ENCODE measurements around the gene BEND6.

GRCh38 chr6:56962441-56962840 is 7.5 kb downstream of the BEND6 start:
- TF ChIP-seq EP300 (IDR thresholded peaks at IDR 0.05; ENCODE audit: borderline replicate concordance in 1 of 2, low read depth in 1 of 2, low read length in 1 of 2), result peak in 1 of 2 experiments; percentile 50; a peak in 1 of 4 replicates
- no peak for TF ChIP-seq FOXM1 (IDR thresholded peaks at IDR 0.05; ENCODE audit: low read depth)
- TF ChIP-seq, protein P1, sequence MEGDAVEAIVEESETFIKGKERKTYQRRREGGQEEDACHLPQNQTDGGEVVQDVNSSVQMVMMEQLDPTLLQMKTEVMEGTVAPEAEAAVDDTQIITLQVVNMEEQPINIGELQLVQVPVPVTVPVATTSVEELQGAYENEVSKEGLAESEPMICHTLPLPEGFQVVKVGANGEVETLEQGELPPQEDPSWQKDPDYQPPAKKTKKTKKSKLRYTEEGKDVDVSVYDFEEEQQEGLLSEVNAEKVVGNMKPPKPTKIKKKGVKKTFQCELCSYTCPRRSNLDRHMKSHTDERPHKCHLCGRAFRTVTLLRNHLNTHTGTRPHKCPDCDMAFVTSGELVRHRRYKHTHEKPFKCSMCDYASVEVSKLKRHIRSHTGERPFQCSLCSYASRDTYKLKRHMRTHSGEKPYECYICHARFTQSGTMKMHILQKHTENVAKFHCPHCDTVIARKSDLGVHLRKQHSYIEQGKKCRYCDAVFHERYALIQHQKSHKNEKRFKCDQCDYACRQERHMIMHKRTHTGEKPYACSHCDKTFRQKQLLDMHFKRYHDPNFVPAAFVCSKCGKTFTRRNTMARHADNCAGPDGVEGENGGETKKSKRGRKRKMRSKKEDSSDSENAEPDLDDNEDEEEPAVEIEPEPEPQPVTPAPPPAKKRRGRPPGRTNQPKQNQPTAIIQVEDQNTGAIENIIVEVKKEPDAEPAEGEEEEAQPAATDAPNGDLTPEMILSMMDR (IDR thresholded peaks at IDR 0.05), result no peak
- no peak for TF ChIP-seq RAD21 (IDR thresholded peaks at IDR 0.05; ENCODE audit: low read length)
- TF ChIP-seq RCOR1 (IDR thresholded peaks at IDR 0.05; ENCODE audit: low read length), result no peak
- TF ChIP-seq, protein P2, sequence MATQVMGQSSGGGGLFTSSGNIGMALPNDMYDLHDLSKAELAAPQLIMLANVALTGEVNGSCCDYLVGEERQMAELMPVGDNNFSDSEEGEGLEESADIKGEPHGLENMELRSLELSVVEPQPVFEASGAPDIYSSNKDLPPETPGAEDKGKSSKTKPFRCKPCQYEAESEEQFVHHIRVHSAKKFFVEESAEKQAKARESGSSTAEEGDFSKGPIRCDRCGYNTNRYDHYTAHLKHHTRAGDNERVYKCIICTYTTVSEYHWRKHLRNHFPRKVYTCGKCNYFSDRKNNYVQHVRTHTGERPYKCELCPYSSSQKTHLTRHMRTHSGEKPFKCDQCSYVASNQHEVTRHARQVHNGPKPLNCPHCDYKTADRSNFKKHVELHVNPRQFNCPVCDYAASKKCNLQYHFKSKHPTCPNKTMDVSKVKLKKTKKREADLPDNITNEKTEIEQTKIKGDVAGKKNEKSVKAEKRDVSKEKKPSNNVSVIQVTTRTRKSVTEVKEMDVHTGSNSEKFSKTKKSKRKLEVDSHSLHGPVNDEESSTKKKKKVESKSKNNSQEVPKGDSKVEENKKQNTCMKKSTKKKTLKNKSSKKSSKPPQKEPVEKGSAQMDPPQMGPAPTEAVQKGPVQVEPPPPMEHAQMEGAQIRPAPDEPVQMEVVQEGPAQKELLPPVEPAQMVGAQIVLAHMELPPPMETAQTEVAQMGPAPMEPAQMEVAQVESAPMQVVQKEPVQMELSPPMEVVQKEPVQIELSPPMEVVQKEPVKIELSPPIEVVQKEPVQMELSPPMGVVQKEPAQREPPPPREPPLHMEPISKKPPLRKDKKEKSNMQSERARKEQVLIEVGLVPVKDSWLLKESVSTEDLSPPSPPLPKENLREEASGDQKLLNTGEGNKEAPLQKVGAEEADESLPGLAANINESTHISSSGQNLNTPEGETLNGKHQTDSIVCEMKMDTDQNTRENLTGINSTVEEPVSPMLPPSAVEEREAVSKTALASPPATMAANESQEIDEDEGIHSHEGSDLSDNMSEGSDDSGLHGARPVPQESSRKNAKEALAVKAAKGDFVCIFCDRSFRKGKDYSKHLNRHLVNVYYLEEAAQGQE (IDR thresholded peaks at IDR 0.05; ENCODE audit: low read depth, low read length), result no peak
- no peak for TF ChIP-seq NRF1 (IDR thresholded peaks at IDR 0.05; ENCODE audit: low read depth, low read length)
- no peak for TF ChIP-seq MAX (IDR thresholded peaks at IDR 0.05; ENCODE audit: low read depth)
- TF ChIP-seq YY1 (IDR thresholded peaks at IDR 0.05; ENCODE audit: low read depth), result no peak
- TF ChIP-seq PBX3 (IDR thresholded peaks at IDR 0.05), result peak; percentile 37; the same call in 1 of the 2 replicates
- TF ChIP-seq POLR2AphosphoS5 (IDR thresholded peaks at IDR 0.05; ENCODE audit: low read depth, low read length), result no peak
- no peak for TF ChIP-seq MXI1 (IDR thresholded peaks at IDR 0.05; ENCODE audit: low read depth, low read length)
- TF ChIP-seq ZBTB33 (IDR thresholded peaks at IDR 0.05; ENCODE audit: borderline replicate concordance, low read depth), result no peak
